ENCODE data around the gene RNF26. TPM values are rescaled to one million over a fixed set of nuclear protein-coding genes. Genes with fewer than 3 reads are reported as not detected.
A peak's percentile ranks its signal among the peaks of the same experiment; 100 is the strongest.

Gene RNF26
- polyA plus RNA-seq, 1 of the 3 experiments (the other 2 are of a cell fraction) = 31.9 TPM

GRCh38 chr11:119376197-119376847 is 42.0 kb downstream of the RNF26 start:
- Histone ChIP-seq H2AFZ (ENCODE audit: low read depth) (no peak overlapping the region), H3K4me3 (ENCODE audit: low read depth in 2 of 2, low read length in 1 of 2) (no peak overlapping the region), H3K4me1 (ENCODE audit: control insufficient read depth in 1 of 2, insufficient read depth in 2 of 2, low read depth in 1 of 2, low read length in 1 of 2) (peaks cover 4 to 84% of the 10 kb centered on the region in 2 experiments), H3K36me3 (replicated peaks in 1 of 2; ENCODE audit: control insufficient read depth in 1 of 2, insufficient read depth in 2 of 2, low read length in 1 of 2) (no peaks in the 10 kb centered on the region), H3K9me3 (no peaks in the 10 kb centered on the region), H3K9me2 (no peaks in the 10 kb centered on the region), H3K27ac (ENCODE audit: low read depth in 2 of 2, low read length in 1 of 2) (peak overlapping the region in 1 of 2 experiments; percentile 98; a peak in 2 of 4 replicates), H3F3A (replicated peaks; ENCODE audit: insufficient read depth) (no peaks in the 10 kb centered on the region), H3K4me2 (no peak overlapping the region), H3K79me2 (ENCODE audit: insufficient read depth) (no peaks in the 10 kb centered on the region), H3K27me3 (ENCODE audit: insufficient read depth) (no peaks in the 10 kb centered on the region), H3K9ac (no peak overlapping the region), H4K20me1 (ENCODE audit: insufficient read depth) (no peaks in the 10 kb centered on the region)
- DNase-seq = peak; percentile 33
- TF ChIP-seq MAX (IDR thresholded peaks at IDR 0.05; ENCODE audit: low read depth) (no peak), FOXJ3 (CRISPR knock-in tag; IDR thresholded peaks at IDR 0.05) (no peak), ZBTB33 (IDR thresholded peaks at IDR 0.05; ENCODE audit: borderline replicate concordance, low read depth) (no peak), REST (IDR thresholded peaks at IDR 0.05; ENCODE audit: low read depth, low read length) (no peak), FOXM1 (IDR thresholded peaks at IDR 0.05; ENCODE audit: low read depth) (no peak), MXI1 (IDR thresholded peaks at IDR 0.05; ENCODE audit: low read depth, low read length) (no peak), TAF1 (IDR thresholded peaks at IDR 0.05; ENCODE audit: borderline replicate concordance, low read depth, low read length) (no peak), GABPA (IDR thresholded peaks at IDR 0.05; ENCODE audit: low read depth) (no peak), GATA2 (CRISPR knock-in tag; IDR thresholded peaks at IDR 0.05) (no peak), POLR2AphosphoS5 (IDR thresholded peaks at IDR 0.05; ENCODE audit: low read depth, low read length) (no peak), TEAD4 (IDR thresholded peaks at IDR 0.05; ENCODE audit: borderline replicate concordance, insufficient read depth) (no peak), TCF12 (IDR thresholded peaks at IDR 0.05) (no peak), RXRA (IDR thresholded peaks at IDR 0.05; ENCODE audit: borderline replicate concordance, low read depth) (no peak)
- CTCF ChIA-PET = interaction anchor here (0.8 to 22.5 kb wide), 8 partner anchors 19 to 158 kb away, joined by 3 to 390 read pairs (median 56); partner anchors contain the start of genes C1QTNF5, MFRP and THY1
- WGBS (ENCODE audit: low lambda C conversion rate) = 78% methylated on average over 5 of the region's 11 CpGs
- POLR2A ChIA-PET = interaction anchor here (1.6 kb wide), 1 partner anchor 46 kb away, joined by 5 read pairs; no protein-coding TSS in a partner anchor
